Naive B cell (primary cell): Measurements from ENCODE around the gene KBTBD4. TPM values are rescaled to one million over a fixed set of nuclear protein-coding genes. Genes with fewer than 3 reads are reported as not detected.
A peak's percentile ranks its signal among the peaks of the same experiment; 100 is the strongest.

Experiments used
- ATAC-seq, 2 donors: fragments of 150-1000 bp; cut with Tn5 transposase; 2 replicates each; pipeline ENCODE4 v1.10.0; 2021; ENCODE audit warnings: low read depth in 2 of 2, mild to moderate bottlenecking in 2 of 2, moderate library complexity in 2 of 2
- DNase-seq: peaks from one replicate; pipeline ENCODE4 v3.0.0; 2022
- H3K27ac Mint-ChIP-seq, 6 donors: one replicate each; pipeline ENCODE4 v1.8.0; 2020 to 2022; ENCODE audit warnings: mild to moderate bottlenecking in 6 of 6, mixed read lengths in 6 of 6, moderate library complexity in 5 of 6, inconsistent platforms in 2 of 6
- H3K27me3 Mint-ChIP-seq, 3 donors: one replicate each; pipeline ENCODE4 v1.8.0; 2021 to 2022; ENCODE audit warnings: mixed read lengths in 3 of 3, mild to moderate bottlenecking in 1 of 3
- H3K36me3 Mint-ChIP-seq, 2 donors: one replicate each; pipeline ENCODE4 v1.8.0; 2020 to 2022; ENCODE audit warnings: mixed read lengths in 2 of 2, inconsistent platforms in 1 of 2, mild to moderate bottlenecking in 1 of 2
- H3K4me1 Mint-ChIP-seq, 3 donors: one replicate each; pipeline ENCODE4 v1.8.0; 2020 to 2022; ENCODE audit warnings: mixed read lengths in 3 of 3, inconsistent platforms in 1 of 3, mild to moderate bottlenecking in 1 of 3, moderate library complexity in 1 of 3
- H3K4me3 Mint-ChIP-seq, 8 donors: one replicate each; pipeline ENCODE4 v1.8.0; 2020 to 2022; ENCODE audit warnings: mild to moderate bottlenecking in 8 of 8, mixed read lengths in 8 of 8, moderate library complexity in 8 of 8, inconsistent platforms in 2 of 8
- H3K9me3 Mint-ChIP-seq, 7 donors: one replicate each; pipeline ENCODE4 v1.8.0; 2020 to 2022; ENCODE audit warnings: mixed read lengths in 7 of 7, mild to moderate bottlenecking in 5 of 7, inconsistent platforms in 2 of 7, moderate library complexity in 1 of 7
- polyA plus RNA-seq, 6 donors: library from polyadenylated mRNA; unstranded; fragments of 300-500 nt; fragmentation: Illumina TruSeq; gene quantifications; one replicate each; pipeline ENCODE4 v1.2.3, GENCODE V29; 2021; ENCODE audit warnings: low read depth in 6 of 6

Gene KBTBD4
- polyA plus RNA-seq, 6 donors from 2014 or later: 32.5 to 71.8 (median 46.1) TPM

DNA sequence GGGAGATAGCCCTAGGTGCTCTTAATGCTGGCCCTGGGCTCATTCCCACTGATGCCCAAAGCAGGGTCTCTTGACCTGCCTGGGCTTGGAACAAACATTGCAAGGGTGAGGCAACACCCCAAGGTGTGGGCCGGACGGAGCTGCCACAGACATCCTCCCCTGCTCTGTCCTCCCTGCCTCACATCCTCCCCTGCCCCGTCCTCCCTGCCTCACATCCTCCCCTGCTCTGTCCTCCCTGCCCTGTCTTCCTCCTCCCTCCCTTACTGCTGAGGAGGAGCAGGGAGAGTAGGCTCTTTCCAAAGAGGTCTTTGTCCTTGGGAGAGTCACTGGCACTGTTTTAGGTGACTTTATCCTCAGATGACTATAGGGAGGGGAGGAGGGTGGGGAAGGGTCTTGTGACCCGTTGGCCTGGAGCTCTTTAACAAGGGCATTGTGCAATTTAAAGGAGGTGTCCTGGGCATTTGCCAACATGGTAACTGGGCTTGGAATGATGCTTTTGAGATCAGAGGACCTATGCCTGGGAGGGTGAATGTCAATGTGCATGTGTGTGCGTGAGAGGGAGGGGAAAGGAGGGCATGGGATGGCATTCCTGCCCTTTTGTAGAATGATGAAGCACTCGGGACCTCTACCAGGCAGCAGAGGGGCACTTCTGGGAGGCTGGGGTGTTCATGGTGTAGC is 8.4 kb upstream of the KBTBD4 start:
- Mint-ChIP-seq H3K4me1 (peaks cover 0 to 8% (median 5%) of the 10 kb centered on the region in 3 donors), H3K27ac (peak overlapping the region in 2 of 6 donors; percentile 57 to 60), H3K4me3 (no peak overlapping the region), H3K27me3 (peaks cover 0 to 5% (median 0%) of the 10 kb centered on the region in 3 donors), H3K9me3 (peaks cover 0 to 2% (median 0%) of the 10 kb centered on the region in 7 donors), H3K36me3 (peaks cover 12 to 15% of the 10 kb centered on the region in 2 donors)
- ATAC-seq: no peak
- DNase-seq: no peak

DNA sequence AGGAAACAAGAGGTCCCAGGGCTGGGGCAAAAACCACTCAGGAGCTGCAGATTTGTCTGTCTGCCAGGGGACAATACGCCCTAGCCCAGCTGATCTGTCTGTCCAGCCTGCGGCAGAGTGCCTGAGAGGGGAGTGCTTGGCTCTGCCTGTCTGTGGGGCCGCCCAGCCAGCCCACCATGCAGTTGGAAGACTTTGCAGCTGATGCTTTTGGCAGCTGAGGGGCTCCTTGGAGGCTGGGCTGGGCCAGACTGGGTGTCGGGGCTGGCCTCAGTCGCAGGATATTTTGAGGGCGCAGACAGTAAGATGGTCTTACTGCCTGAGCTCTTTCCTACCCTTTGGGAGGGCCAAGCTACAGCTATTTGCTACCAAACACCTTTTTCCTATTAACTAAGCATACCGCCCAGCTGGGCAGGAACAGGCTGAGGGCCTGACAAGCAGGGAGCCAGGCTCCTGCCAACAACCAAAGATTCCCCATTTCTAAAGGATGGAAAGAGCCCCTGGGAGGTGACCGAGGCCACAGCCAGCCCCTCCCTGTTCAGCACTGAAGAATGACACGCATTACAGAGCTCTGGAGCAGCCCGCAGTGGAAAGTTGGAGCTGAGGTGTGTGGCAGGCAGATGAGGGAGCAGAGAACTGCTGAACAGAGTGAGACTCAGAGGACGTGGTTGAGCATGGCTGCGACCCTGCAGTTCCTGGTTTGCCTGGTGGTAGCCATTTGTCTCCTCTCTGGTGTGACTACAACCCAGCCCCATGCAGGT is 7.5 kb upstream of the KBTBD4 start, which contains the start of gene FAM180B:
FAM180B (plus strand) TSS at position 581 of the 758 bp plus-strand sequence; CDS start at position 672, 91 bp downstream.
- Mint-ChIP-seq H3K36me3 (peaks cover 12 to 15% of the 10 kb centered on the region in 2 donors), H3K4me1 (peaks cover 0 to 12% (median 0%) of the 10 kb centered on the region in 3 donors), H3K4me3 (no peak within 1 kb of the TSS), H3K27ac (peak within 1 kb of the TSS in 2 of 6 donors; percentile 60 to 74), H3K9me3 (peaks cover 0 to 2% (median 0%) of the 10 kb centered on the region in 7 donors), H3K27me3 (no peaks in the 10 kb centered on the region)
- no peak for DNase-seq
- ATAC-seq: no peak

DNA sequence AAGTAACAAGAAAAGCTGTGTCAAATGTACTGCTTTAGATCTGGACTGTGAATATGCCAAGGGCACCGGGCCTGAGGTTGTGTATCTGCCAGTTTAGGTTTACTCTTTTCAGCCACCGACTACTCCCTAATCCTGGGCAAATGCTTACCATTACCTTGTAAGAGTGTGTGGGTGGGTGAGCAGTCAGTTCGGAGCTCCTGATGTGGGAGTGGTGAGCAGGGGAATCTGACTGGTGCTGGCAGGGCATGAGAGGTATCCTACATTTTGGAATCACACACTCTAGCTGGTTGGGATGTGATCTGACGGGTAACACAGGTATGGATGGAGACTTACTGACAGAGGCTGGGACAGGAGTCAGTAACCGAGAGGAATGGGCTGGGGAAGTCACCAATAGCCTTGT is 5.1 kb upstream of the KBTBD4 start:
- H3K36me3 Mint-ChIP-seq: peaks cover 14 to 18% of the 10 kb centered on the region in 2 donors
- no peak for DNase-seq
- H3K27me3 Mint-ChIP-seq: no peaks in the 10 kb centered on the region
- peaks cover 9 to 21% (median 16%) of the 10 kb centered on the region in 3 donors for H3K4me1 Mint-ChIP-seq
- no peaks in the 10 kb centered on the region for H3K9me3 Mint-ChIP-seq
- peak overlapping the region in 2 of 8 donors; percentile 20 to 26 for H3K4me3 Mint-ChIP-seq
- no peak overlapping the region for H3K27ac Mint-ChIP-seq
- ATAC-seq: no peak

DNA sequence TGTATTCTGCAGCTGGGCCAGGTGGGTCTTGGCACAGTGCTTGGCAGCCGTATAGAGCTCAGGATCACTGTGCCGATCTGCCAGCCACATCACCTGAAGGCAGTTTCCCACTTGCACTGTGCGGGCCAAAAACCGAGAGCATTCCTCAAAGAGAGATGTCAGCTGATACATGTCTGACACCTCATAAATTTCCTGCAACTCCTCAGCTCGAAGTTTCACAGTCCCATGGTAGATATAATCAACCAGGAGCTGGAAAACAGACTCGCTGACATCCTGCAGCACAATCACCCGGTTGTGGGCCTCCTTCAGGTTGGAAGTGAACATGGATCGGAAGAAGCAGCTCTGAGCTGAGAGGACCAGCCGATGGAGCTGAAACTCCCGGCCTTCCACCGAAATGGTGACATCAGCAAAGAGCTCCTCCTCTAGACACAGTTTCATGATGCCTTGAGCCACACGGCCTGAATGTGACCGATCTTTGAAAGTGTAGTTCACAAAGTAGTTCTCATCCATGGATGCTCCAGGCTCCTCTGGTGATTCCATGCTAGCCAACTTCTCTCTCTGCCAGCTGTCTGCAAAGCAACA is 1.2 kb downstream of the KBTBD4 start:
- peaks cover 7 to 10% of the 10 kb centered on the region in 2 donors for H3K36me3 Mint-ChIP-seq
- no peak for ATAC-seq
- peak overlapping the region in 5 of 6 donors; percentile 32 to 94 (median 59) for H3K27ac Mint-ChIP-seq
- no peak for DNase-seq
- H3K27me3 Mint-ChIP-seq: no peaks in the 10 kb centered on the region
- peak overlapping the region; percentile 92 to 100 (median 100) for H3K4me3 Mint-ChIP-seq
- no peaks in the 10 kb centered on the region for H3K9me3 Mint-ChIP-seq
- H3K4me1 Mint-ChIP-seq: peaks cover 23 to 53% (median 23%) of the 10 kb centered on the region in 3 donors

DNA sequence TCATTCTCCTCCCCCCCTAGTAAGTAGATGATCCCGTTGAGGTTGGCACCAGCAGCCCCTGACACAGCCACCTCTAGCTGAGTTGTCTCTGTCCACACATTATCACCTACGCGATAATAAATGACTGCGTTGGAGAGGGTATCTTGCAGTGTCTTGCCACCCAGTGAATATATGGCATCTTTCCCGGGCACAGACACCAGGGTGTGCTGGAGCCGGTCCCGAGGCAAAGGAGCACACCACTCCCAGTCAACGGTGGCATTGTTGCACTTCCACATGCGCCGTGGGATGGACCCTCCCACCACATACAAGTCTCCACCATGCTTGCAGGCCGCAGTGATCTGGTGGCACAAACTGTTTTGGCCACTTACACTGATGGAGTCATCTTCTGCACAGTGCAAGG is 5.4 kb downstream of the KBTBD4 start:
- Mint-ChIP-seq H3K36me3 (peaks cover 0 to 6% of the 10 kb centered on the region in 2 donors), H3K4me3 (peak overlapping the region in 1 of 8 donors; percentile 30), H3K9me3 (no peaks in the 10 kb centered on the region), H3K27me3 (no peaks in the 10 kb centered on the region), H3K4me1 (peaks cover 11 to 33% (median 21%) of the 10 kb centered on the region in 3 donors), H3K27ac (no peak overlapping the region)
- DNase-seq (no peak), ATAC-seq (no peak)

DNA sequence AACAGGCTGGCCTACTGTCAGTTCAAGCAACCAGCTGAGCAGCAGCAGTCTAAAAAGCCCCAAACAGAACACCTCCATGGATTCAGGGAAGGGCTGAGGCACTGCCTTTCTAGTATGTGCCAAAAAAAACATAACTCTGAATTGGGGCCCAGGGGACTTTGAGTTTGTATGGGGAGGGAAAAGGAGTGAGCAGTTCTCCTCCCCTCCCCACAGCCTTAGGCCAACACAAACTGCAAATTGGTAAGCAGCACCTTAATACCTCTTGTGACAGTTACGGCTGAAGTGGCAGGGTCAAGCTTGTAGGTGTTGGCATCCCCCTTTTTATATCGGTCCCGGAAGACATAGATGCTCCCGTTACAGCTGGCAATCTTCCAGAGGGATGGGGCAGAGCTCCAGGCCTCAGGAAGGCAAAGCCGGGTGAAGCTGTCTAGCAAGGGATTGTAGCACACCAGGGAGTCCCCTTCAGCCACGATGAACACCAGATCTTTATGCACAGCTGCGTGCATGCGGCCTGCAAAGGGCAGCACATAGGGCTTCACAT is 6.0 kb downstream of the KBTBD4 start:
- H3K27me3 Mint-ChIP-seq: no peaks in the 10 kb centered on the region
- H3K4me1 Mint-ChIP-seq: peaks cover 10 to 29% (median 21%) of the 10 kb centered on the region in 3 donors
- H3K9me3 Mint-ChIP-seq: no peaks in the 10 kb centered on the region
- ATAC-seq (no peak), DNase-seq (no peak)
- H3K27ac Mint-ChIP-seq: no peak overlapping the region
- peak overlapping the region in 1 of 8 donors; percentile 30 for H3K4me3 Mint-ChIP-seq
- H3K36me3 Mint-ChIP-seq: peaks cover 0 to 6% of the 10 kb centered on the region in 2 donors

DNA sequence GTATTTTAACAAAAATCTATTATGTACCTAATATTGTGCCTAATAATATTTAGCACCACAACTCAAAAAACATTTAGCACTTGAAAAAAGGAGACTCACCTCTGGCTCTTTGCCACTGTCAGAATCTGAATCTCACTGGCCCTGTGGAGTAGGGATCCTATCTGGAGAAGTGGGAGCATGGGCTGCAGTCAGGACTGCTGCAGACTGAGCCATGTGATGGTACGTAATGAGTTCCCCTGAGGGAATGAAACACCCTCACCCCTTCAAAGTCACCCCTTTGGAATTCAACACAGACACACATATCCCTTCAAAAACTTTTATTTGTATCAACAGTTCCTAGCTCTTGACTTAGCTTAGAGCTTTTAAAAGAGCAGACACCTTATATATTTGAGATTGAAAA is 6.9 kb downstream of the KBTBD4 start:
- H3K4me1 Mint-ChIP-seq: peaks cover 5 to 21% (median 20%) of the 10 kb centered on the region in 3 donors
- DNase-seq (no peak), ATAC-seq (no peak)
- peaks cover 0 to 6% of the 10 kb centered on the region in 2 donors for H3K36me3 Mint-ChIP-seq
- H3K4me3 Mint-ChIP-seq: peak overlapping the region in 1 of 8 donors; percentile 15
- H3K27me3 Mint-ChIP-seq: no peaks in the 10 kb centered on the region
- H3K27ac Mint-ChIP-seq: peak overlapping the region in 3 of 6 donors; percentile 7 to 39 (median 17)
- no peaks in the 10 kb centered on the region for H3K9me3 Mint-ChIP-seq

DNA sequence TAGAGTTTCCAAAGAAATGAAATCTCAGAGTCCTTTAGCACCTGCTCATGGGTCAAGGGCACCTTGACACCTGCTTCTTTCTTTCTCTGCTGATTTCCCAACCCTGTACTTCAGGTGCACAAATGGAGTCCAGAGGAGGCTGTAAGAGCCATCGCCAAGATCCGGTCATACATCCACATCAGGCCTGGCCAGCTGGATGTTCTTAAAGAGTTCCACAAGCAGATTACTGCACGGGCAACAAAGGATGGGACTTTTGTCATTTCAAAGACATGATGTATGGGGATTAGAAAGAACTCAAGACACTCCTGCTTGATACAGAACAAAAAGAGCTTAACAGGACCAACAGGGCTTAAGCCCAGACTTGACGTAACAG is 7.4 kb downstream of the KBTBD4 start:
- Mint-ChIP-seq H3K27ac (peak overlapping the region in 4 of 6 donors; percentile 12 to 59 (median 41)), H3K4me3 (peak overlapping the region in 1 of 8 donors; percentile 15), H3K9me3 (no peaks in the 10 kb centered on the region), H3K4me1 (peaks cover 9 to 27% (median 21%) of the 10 kb centered on the region in 3 donors), H3K36me3 (peaks cover 0 to 6% of the 10 kb centered on the region in 2 donors), H3K27me3 (no peaks in the 10 kb centered on the region)
- no peak for DNase-seq
- ATAC-seq: no peak

DNA sequence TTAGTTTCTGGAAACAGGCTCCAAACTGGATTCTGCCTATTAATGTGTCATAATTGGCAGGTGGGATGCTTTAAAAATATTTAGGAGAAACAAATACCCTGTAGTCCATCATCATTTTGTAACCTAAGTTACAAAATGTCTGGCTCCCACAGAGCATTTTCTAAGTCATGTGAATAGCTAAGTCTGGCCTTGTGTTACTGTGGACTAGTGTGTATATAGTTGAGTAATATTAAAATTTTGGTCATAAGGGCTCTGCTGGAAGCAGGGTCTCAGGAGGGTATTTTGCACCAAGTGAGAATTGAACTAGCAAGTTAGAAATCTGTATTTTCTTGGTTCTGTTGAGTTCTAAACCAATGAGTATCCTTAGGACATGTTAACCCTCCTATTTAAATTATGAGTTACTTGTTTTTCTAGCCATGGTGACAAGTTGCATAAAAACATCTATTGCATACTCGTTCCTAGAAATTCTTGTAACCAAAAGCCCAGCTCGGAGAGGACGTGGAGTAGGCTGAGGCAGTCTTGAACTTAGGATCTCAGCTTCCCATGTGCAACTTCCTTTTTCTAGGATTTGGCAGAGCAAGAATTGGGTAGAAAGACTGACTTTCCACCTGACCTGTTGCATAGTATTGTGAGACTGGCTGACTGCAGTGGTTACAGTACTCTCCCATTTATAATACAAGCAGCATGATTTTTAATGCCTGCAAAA is 8.0 kb downstream of the KBTBD4 start:
- Mint-ChIP-seq H3K4me1 (peaks cover 9 to 27% (median 22%) of the 10 kb centered on the region in 3 donors), H3K36me3 (peaks cover 0 to 6% of the 10 kb centered on the region in 2 donors), H3K9me3 (no peaks in the 10 kb centered on the region), H3K27me3 (no peaks in the 10 kb centered on the region), H3K4me3 (peak overlapping the region in 1 of 8 donors; percentile 15), H3K27ac (peak overlapping the region in 1 of 6 donors; percentile 12)
- DNase-seq (no peak), ATAC-seq (no peak)

DNA sequence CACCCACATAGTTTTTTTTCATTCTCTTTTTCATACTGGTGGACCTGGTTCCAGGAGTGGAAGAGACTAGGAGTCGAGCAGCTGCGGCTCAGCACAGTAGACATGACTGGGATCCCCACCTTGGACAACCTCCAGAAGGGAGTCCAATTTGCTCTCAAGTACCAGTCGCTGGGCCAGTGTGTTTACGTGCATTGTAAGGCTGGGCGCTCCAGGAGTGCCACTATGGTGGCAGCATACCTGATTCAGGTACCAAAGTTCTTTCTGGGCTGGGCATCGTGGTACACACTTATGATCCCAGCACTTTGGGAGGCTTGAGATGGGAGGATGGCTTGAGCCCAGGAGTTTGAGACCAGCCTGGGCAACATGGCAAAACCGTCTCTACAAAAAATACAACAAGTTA is 9.1 kb downstream of the KBTBD4 start:
- DNase-seq (no peak), ATAC-seq (no peak)
- H3K27ac Mint-ChIP-seq: peak overlapping the region in 1 of 6 donors; percentile 47

DNA sequence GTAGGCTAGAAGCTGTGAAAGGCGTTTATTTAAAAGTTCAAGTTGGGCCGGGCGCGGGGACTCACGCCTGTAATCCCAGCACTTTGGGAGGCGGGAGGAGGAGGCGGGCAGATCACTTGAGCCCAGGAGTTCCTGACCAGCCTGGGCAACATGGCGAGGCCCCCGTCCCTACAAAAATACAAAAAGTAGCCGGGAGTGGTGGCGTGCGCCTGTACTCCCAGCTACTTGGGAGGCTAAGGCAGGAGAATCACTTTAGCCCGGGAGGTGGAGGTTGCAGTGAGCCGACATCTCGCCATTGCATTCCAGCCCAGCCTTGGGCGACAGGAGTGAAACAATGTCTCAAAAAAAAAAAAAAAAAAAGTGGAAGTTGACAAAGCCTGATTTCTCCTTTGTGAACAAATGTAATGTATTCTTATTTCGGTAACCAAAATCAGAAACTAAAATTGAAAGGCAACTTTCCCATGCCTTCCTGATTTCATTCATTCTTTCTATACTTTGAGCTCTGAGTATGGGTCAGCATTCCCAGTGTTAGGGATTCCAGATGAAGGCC is 12.5 kb downstream of the KBTBD4 start:
- DNase-seq: no peak
- Mint-ChIP-seq H3K27me3 (no peaks in the 10 kb centered on the region), H3K27ac (peak overlapping the region in 4 of 6 donors; percentile 56 to 78 (median 66)), H3K36me3 (no peaks in the 10 kb centered on the region), H3K9me3 (no peaks in the 10 kb centered on the region), H3K4me1 (peaks cover 9 to 18% (median 14%) of the 10 kb centered on the region in 3 donors), H3K4me3 (peak overlapping the region; percentile 81 to 93 (median 84))
- no peak for ATAC-seq

More for the DNA sequence above, 9.1 kb downstream of the KBTBD4 start:
- Mint-ChIP-seq H3K9me3 (no peaks in the 10 kb centered on the region), H3K4me3 (no peak overlapping the region), H3K27me3 (no peaks in the 10 kb centered on the region), H3K4me1 (peaks cover 14 to 31% (median 25%) of the 10 kb centered on the region in 3 donors), H3K36me3 (peaks cover 0 to 6% of the 10 kb centered on the region in 2 donors)

DNA sequence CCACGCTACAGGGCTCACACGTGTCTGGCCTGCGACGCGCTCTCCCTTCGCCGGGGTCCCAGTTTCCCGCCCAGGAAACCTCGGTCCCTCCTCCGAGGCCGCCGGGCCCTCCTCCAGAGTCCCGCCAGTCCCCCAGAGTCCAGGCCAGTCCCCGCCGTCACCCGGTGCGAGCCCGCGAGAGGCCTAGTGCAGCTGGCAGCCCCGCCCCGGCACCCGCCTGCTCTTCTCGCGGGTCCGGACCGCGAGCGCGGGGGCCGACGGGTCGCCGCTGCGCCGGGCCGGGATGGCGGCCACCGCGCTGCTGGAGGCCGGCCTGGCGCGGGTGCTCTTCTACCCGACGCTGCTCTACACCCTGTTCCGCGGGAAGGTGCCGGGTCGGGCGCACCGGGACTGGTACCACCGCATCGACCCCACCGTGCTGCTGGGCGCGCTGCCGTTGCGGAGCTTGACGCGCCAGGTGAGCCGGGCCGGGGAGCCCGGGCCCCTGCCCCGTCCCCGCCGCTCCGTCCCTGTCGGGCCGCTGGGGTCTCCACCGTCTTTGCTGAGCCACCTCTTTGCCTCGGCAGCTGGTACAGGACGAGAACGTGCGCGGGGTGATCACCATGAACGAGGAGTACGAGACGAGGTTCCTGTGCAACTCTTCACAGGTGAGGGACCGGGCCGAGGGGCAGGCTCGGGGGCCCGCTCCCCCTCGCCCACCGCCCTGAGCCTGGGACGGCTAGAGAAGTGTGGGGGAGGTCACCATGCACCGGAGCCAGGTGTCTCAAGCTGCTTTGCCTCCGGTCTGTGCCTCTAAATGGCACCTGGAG is 13.2 kb downstream of the KBTBD4 start, which contains the start of gene PTPMT1:
PTPMT1 (plus strand) TSS at position 260 of the 809 bp plus-strand sequence; CDS start at position 284, 24 bp downstream.
- peak; percentile 92 to 93 for ATAC-seq
- DNase-seq: peak; percentile 57
- H3K9me3 Mint-ChIP-seq: no peaks in the 10 kb centered on the region
- no peaks in the 10 kb centered on the region for H3K27me3 Mint-ChIP-seq
- H3K4me1 Mint-ChIP-seq: peaks cover 9 to 18% (median 12%) of the 10 kb centered on the region in 3 donors
- no peaks in the 10 kb centered on the region for H3K36me3 Mint-ChIP-seq
- H3K27ac Mint-ChIP-seq: peak within 1 kb of the TSS; percentile 72 to 91 (median 79)
- H3K4me3 Mint-ChIP-seq: peak within 1 kb of the TSS; percentile 81 to 94 (median 84)
